HG02981 (cell line): Measurements from ENCODE around the gene NMBR.
A peak's percentile ranks its signal among the peaks of the same experiment; 100 is the strongest.
"Not testable (repeated sequence)": the region's sequence is repeated elsewhere in the genome, so short reads cannot be mapped to it uniquely, and the experiment has no call there.

Experiments
- ATAC-seq: cut with Tn5 transposase; IDR thresholded peaks from one replicate; pipeline ENCODE4 v1.9.1; 2021; ENCODE audit warnings: mild to moderate bottlenecking, moderate library complexity; ENCODE audit not compliant: unreplicated experiment

NMBR gene

DNA sequence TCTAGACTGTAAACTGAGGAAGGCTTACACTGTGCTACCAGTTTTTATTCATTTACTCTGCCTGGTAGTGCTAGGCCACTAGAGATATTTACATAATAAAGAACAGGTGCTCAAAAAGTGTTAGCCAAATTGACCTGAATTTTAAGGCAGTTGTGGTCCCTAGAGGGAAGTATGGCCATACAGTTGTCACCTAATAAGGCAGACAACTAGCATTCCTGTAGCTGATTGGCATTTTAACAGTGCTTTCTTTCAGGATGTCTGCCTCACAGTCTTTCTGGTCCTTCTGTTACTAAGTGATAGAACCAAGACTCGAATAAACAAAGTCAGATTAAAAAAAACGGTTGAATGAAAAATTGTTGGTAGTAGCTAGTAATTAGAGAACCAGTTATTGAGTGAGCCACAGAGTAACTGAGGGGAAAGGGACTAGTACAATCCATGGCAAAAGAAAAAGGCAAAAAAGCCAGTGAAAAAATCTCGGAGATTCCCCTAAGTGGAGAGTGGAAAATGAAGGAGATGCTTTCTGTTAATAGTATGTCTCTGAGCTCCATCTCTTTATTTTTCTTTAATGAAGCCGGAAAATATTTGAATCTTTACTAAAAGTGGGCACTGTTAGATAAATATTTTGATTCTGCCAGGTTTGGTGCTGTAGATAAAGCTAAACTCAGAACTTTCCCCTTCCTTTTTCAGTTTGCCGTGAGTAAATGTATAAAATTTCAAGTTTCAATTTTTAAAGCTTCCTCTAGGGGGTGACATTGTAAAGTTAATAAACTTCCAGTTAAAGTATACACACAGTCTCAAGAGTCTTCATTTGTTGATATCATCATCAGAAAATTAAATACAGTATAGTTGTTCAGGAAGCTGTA is 9.2 kb upstream of the NMBR start:
- peak; percentile 80 for ATAC-seq

DNA sequence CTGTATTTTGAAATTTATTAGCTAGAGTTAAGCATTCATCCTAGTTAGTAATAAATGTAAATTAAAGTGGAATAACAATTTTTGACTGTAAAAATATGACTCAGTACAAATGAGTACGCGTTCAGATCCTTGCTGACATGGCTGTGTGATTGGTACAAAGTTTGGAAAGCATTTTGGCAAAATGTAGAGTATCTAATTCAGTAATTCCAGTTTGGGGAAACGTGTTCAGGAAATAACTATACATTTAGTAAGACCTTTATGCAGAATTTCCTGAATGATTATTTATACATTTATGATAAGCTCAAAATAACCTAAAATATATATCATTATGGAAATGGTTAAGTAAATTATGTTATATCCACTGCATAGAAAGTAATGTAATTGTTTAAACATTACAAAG is 8.2 kb upstream of the NMBR start:
- ATAC-seq = no peak

DNA sequence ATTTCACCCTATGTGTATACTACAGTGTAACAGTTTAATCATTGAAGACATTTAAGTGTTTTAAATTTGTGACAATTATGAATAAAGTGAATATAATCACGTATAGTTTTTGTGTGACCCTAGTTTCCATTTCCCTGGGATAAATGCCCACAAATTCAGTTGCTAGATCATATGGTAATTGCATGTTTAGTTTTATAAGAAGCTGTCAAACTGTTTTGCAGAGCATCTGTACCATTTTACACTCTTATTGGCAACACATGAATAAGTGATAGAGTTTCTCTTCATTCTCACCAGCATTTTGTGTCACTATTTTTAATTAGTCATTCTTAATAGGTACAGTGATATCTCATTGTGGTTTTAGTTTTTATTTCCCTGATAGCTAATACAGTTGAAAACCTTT is 7.4 kb upstream of the NMBR start:
- no peak for ATAC-seq

DNA sequence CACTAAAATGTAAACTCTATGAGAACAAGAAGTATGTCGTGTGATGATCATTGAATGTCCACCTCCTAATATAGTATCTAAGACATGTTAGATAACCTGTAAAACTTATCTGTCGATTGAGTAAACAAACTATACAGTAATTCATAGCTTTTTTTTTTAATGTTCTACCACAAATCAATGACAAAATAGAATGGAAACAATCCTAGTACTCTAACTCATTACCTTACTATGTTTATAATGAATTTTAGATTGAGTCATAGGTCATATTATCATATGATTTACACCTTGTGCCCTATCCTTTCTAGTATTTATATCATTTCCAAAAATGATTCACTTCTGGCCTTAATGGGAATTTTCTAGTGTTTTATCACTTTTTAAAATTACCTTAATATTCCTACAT is 6.3 kb upstream of the NMBR start:
- no peak for ATAC-seq

DNA sequence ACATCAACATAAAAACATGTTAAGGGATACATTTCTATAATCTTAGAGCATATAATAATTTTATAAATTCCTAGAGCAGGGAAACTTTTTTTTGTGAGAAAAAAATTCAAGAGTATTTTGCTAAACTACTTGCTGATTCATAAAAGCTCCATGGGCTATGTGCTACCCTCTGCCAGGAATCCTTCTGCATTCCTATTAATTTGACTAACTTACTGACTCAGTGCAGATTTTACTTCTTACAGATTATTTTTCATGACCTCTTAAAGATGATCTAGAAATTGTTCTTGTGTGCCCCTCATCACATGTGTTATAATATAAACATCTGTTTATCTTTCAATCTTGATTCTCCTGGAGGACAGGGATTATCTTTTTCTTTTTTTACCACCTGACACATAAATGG is 5.8 kb upstream of the NMBR start:
- no peak for ATAC-seq

DNA sequence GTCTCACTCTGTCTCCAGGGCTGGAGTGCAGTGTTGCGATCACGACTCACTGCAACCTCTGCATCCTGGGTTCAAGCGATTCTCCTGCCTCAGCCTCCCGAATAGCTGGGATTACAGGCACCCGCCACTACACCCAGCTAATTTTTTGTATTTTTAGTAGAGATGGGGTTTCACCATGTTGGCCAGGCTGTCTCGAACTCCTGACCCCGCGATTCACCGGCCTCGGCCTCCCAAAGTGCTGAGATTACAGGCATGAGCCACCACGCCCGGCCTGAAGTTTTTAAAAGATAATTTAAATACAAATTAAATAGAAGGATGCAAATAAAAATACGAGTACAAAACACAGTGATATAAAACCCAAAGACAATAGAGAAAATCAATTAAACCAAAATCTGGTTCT is 5.4 kb downstream of the NMBR start:
- not testable (repeated sequence) for ATAC-seq

DNA sequence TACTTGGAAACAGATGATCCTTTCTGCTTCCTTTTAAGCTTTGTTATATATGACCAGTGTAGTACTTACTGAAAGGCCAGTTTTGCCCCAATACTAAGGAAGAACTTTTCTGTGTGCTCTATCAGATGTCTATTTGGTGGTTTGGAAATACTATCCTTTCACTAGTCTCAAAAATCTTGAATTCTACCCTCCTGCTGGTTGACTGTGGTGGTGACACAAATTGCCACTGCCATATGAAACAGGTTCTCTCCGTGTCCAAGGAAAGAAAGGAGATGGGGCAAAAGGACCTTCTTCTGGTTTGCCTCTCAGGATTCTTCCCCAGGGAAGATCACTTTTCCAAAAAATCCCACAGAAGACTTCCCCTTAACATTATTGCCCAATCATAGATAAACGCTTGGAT is 8.0 kb downstream of the NMBR start:
- ATAC-seq = no peak

DNA sequence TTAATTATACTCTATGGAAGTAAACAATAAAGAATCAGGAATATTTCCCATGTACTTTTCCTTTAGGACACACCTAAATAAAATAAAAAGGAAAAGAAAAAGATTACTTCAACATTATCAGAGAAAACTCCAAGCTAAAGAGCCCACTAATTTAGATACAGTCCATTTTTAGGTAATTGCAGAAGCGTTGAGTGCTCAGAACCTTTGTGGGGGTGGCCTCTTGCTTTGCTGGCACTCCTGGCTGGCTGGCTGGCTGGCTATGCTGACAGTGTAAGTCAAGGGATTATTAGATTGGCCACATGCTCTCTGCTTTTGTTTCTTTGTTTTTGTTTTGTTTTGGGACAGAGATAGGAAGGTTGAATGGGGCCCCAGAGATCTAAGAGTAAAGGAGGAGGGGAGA is 14.3 kb downstream of the NMBR start, which contains the start of gene GJE1:
TSS of gene GJE1 (plus strand) at position 301 of the 400 bp plus-strand sequence. CDS start 234 bp downstream, outside the sequence.
- no peak for ATAC-seq

DNA sequence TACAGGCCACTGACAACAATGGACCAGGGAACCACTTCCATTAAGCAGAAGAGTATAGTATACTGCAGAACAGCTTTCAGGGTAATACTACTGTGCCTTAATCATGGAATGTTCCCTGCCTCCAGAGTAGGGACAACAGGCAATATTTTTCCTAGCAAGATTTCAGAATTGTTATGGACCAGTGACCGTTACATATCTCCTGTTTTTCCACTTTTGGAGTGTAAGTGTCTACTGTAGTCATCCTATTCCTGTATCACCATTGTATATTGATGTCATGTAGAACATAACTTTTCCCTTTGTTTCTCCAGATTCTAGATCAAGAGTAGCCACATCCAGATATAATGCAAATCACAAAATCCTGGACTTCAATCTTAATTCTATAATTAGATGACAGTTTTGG is 16.1 kb downstream of the NMBR start:
- ATAC-seq = no peak

DNA sequence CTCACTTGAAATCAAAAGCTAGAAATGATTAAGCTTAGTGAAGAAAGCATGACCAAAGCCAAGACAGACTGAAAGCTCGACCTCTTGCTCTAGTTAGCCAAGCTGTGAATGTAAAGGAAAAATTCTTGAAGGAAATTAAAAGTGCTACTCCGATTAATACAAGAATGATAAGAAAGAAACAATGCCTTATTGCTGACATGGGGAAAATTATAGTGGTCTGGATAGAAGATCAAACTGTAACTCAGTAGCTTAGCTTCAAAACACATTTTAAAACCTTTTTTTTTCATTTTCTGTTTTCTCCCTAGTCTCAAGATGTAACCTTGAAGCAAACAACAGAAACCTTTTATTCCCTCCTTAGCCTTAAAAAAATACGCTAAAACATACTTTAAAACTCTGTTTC is 25.6 kb downstream of the NMBR start:
- ATAC-seq = no peak

DNA sequence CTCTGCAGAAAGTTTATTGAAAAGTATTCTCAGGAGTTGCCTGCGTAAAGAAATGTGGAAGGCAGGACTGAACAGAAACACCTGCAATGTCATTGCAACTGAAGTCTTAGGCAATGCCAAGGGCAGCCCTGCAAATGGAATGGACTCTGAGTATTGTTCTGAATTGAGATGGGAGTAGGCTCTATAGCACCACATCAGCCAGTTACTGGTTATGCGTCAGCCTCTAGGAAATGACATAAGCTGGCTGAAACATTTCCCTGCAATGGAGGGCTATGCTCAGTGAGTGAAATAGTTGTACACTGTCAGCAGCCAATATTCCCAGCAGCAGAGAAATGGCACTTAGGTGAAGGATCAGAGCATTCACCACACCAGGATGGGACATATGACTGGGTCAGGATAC is 28.0 kb downstream of the NMBR start:
- ATAC-seq = no peak

DNA sequence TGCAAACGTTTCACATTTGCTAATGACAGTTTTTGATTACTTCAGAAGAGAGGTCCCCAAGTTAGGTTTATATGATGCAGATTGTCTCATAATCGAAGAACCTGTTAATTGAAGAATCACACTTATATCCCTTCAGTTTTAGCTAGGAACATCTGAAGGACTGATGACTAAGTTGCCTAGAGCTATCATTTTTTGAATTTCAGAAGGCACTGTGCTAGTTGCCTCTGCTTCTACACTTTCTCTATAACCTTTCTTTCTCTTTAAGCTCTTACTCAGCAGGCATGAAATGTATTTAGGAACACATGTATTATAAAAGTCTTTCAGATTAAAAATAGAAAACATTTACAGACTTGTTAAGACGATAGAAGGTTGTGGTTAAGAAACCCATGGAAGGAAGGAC is 28.6 kb downstream of the NMBR start:
- ATAC-seq = no peak

DNA sequence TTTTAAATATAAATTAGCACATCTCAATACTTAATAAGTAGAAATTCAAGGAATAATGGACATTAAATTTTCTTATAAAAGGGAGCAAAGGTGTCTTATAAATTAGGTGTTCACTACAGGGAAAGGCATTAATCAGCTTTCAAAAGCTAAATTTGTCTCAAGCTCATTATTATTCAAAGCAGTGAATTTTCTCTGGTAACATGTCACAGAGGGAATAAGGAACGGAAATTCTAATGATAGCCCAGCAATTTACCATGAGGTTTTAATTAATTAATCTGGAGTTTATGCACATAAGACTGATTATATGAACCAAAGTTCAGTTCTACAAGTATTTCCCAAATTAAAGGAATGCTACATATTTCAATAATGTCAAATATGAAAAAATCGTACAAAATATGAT is 29.6 kb downstream of the NMBR start:
- no peak for ATAC-seq

DNA sequence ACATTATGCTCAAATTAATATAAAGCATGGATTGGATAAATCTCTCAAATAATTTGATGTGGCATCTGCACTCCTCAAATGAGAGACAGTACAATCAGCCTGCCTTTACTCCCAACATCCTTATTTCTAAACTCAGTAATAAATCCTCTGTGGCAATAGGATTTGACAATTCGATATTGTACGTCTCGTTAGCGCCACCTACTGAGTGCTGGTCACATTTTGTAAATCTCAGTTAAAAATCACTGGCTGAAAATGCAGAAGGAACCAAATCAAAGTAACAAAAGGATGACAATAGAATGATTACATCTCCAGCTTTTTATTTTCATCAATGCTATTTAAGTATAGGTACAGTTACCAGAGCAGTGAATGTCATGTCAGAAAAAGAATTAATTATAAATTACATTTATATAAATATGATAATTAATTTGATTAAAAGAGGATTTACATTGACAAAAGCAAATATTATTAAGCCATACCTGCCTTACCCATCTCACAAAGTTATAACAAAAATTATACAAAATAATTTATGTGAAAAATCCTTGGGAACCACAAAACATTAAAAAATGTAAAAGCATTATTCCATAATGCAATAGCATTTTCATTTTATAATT is 34.4 kb downstream of the NMBR start:
- ATAC-seq = peak; percentile 59

DNA sequence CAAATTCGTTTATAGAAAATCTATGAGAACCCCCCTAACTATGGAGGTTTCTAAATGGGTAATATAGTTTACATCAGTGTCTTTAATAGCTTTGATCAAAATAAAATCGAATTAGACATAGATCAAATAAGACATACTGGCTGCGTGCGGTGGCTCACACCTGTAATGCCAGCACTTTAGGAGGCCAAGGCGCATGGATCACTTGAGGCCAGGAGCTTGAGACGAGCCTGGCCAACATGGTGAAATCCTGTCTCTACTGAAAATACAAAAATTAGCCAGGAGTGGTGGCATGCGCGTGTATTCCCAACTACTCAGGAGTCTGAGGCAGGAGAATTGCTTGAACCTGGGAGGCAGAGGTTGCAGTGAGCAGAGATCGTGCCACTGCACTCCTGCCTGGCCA is 36.1 kb downstream of the NMBR start:
- not testable (repeated sequence) for ATAC-seq

DNA sequence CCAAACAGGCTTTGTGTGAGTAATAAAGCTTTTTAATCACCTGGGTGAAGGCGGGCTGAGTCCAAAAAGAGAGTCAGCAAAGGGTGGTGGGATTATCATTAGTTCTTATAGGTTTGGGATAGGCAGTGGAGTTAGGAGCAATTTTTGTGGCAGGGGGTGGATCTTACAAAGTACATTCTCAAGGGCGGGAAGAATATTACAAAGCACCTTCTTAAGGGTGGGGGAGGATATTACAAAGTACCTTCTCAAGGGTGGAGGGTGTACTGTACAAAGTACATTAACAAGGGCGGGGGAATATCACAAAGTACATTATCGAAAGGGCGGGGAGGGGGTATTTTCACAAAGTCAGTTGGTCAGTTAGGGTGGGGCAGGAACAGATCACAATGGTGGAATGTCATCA is 42.1 kb downstream of the NMBR start:
- ATAC-seq = not testable (repeated sequence)

DNA sequence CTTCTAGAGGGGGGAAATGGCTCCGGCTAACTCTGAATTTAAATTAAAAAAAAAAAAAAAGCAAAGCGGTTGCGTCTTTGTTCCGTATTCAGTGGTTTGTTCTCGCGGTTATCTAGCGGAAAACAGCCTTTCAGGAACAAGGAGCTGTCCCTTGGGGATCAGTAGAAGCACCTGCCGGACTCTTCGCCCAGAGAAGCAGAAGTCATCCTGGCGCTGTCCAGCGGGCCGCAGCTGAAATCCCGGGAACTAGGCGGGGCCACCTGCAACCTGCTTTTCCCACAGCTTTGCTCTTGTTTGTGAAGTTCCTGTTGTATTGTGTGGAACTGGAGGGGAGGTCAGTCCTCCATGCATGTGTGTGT is 58.1 kb downstream of the NMBR start:
- no peak for ATAC-seq

DNA sequence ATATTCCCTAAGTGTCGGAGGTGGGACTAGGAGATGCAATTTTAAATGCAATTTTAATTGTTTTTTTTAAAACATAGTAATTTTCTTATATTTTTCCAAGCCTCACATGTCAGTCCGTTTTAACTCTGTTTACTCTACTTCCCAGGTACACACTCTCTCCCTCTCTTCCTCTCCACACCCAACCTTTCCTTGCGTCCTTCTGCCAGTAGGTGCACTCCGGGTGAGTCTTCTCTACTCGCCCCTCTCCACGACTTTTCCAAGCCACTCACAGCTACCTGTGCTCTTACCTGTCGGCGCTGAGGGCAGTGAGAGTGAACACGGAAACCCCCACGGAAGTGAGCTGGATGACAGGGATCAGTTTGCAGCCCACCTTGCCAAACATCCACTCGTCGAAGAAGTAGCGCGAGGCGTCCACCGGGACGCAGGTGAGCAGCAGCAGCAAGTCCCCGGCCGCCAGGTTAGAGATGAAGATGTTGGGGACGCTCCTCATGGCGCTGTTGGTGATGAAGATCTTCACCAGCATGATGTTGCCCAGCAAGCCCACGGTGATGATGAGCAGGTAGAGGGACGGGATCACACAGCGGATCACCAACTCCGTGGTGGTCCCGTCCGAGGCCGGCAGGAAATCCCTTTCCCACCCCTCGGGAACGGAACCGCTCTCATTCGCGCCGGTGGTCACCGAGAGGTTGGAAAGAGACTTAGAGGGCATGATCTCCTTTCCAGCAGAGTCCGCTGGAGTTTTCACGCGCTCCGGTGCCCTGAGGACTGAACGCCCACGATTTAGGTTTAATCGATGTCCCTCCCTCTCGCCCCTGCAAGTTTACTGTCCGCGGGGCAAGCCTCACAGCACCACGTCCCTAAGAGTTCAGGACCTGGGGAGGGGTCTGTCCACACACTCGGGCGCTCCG is 58.7 kb downstream of the NMBR start:
- no peak for ATAC-seq

DNA sequence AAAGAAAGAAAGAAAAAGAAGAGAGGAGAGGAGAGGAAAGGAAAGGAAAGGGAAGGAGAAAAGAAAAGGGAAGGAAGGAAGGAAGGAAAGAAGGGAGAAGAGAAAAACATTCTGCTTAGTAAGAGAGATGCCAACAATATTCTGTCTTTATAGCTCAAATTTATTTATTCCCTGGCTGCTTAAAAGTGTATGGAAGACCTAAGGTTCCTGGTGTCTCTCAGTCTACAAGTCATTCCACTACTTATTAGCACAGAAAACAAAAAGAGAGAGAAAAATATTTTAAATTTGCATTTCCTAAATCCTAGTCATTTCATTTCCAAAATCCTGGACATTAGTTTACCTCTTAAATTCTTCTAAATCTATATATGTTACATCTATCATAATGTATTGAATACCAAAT is 67.8 kb downstream of the NMBR start:
- no peak for ATAC-seq

DNA sequence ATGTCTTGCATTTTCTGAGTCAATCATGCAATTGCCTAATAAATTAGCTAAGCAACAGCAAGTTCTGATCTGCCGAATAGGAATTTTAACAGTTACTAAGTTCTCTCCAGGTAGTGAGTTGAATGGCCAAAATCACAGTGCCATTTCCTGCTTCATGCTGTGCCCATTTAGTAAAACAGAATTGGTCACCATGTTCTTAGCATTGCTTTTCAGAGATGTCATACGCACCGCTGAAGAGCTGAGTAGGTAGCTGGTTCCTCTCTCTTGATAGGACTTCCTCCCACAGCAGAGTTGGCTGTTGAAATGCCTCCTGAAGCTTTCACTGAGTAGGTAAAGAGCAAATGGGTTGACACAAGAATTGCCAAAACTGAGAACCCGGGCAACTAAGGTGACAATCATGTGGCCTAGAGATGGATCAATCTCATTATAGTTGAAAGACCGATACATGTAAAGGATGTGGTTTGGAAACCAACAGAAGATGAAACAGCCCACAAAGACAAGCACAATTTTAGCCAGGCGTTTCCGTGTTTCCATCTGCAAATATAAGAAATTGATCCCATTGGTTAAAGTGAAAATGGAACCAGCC is 71.3 kb downstream of the NMBR start:
- ATAC-seq = no peak

DNA sequence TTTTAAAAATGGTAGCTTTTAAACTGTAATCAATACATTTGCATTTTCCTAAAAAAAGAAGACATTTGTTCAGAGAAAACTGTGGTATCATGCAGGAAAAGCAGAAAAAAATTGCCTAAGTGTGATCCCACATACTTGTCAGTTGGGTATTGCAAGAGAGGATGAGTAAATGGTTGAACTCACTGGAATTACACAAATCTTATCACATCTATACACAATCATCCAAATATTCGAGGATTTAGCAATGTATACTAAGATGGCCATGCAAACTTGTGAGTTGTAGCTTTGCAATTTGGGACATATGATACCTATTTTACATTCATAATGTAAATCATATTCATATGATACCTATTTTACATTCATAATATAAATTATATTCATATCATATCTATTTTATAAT is 72.4 kb downstream of the NMBR start:
- ATAC-seq = no peak
